Coronary artery (tissue), 2 donors: ENCODE data around the gene CARD16.

Experiments
- DNase-seq: peaks from one replicate; pipeline ENCODE4 v3.0.0-alpha.2; 2017; ENCODE audit warnings: low spot score
- H3K27ac ChIP-seq, 2 donors: fragments of 200-600 bp; sonication (generic); one replicate each; pipeline ENCODE4 v1.5.1; 2016 to 2019
- H3K4me3 ChIP-seq: fragments of 200-600 bp; sonication (generic); 2 replicates; pipeline ENCODE4 v1.5.1; 2016; ENCODE audit warnings: mild to moderate bottlenecking, moderate library complexity
- TF ChIP-seq, protein P1 (sequence below): fragments of 200-600 bp; sonication (generic); IDR thresholded peaks from one replicate; pipeline ENCODE4 v1.5.1; 2019; ENCODE audit warnings: antibody characterized with exemption

The CARD16 gene

DNA sequence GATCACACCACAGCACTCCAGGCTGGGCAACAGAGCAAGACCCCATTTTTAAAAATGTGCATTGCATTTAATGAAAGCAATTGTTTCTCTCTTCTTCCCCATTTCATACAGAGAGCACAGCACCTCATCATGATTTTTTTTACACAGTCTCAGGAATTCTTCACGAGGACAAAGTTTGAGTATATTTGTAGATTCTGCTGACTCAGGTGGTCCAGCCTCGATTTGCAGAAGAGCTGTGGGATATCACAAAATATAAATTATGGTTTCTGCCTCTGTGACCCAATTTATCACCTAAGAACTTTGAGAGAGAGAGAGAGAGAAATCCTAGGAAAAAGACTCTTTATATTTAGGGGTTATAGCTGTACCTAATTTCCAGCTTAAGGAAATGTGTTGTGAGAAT, 42.0 kb downstream of the CARD16 start:
- TF ChIP-seq, protein P1, sequence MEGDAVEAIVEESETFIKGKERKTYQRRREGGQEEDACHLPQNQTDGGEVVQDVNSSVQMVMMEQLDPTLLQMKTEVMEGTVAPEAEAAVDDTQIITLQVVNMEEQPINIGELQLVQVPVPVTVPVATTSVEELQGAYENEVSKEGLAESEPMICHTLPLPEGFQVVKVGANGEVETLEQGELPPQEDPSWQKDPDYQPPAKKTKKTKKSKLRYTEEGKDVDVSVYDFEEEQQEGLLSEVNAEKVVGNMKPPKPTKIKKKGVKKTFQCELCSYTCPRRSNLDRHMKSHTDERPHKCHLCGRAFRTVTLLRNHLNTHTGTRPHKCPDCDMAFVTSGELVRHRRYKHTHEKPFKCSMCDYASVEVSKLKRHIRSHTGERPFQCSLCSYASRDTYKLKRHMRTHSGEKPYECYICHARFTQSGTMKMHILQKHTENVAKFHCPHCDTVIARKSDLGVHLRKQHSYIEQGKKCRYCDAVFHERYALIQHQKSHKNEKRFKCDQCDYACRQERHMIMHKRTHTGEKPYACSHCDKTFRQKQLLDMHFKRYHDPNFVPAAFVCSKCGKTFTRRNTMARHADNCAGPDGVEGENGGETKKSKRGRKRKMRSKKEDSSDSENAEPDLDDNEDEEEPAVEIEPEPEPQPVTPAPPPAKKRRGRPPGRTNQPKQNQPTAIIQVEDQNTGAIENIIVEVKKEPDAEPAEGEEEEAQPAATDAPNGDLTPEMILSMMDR, result no peak
- DNase-seq, result no peak
- H3K4me3 ChIP-seq, result no peak overlapping the region
- H3K27ac ChIP-seq, result no peak overlapping the region

DNA sequence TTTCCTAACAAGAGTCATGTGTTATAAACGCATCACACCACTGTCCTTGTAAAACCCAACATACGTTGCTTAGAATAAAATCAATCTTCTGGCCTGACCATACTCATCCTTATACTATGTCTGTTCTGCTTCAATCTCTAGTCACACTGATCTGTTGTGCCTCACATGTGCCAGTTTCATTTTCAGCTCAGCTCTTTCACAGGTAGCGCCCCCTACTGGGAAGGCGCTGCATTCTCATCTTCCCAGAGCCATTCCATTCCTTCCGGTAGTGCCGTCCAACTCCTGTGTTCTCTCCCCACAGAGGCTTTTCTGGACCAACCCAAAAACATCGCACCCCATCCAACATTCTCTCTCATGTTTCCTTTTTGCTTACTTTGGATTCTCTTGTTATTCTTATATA, 44.3 kb downstream of the CARD16 start:
- no peak overlapping the region for H3K4me3 ChIP-seq
- H3K27ac ChIP-seq, result no peak overlapping the region
- TF ChIP-seq, protein P1, result no peak
- no peak for DNase-seq

DNA sequence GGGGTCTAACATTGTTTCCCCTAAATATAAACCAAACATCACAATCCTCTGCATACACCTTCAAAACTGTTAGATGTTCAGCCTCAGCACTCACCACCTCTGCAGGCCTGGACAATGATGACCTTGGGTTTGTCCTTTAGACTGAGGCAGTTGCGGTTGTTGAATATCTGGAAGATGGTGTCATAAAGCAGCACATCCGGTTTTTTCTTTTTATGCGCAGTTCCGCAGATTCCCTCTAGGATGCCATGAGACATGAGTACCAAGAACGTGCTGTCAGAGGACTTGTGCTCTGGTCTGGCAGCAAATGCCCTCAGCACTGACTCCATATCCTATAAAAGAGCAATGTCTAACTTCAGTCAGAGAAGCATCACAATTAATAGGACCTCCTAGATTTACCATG, 45.0 kb downstream of the CARD16 start:
- TF ChIP-seq, protein P1, result no peak
- Histone ChIP-seq H3K4me3 (no peak overlapping the region), H3K27ac (no peak overlapping the region)
- no peak for DNase-seq

DNA sequence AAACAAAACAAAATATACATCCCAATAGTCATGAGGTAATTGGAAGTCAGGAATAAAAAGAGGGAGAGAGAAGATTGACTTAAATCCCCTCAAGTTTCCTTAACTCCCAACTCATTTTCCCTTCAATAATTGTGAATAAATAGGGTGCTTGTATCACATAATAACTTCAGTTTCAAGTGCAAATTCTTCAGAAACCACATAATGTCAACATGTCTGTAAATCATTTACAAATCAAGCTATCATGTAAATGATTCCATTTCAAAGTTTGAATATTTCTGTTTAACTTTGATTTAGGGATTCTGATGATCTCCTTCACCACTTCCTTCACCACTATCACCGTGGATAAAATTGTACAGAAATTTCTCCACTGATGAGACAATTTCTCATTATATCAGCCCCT, 45.4 kb downstream of the CARD16 start:
- Histone ChIP-seq H3K4me3 (no peak overlapping the region), H3K27ac (no peak overlapping the region)
- TF ChIP-seq, protein P1, result no peak
- DNase-seq, result no peak

DNA sequence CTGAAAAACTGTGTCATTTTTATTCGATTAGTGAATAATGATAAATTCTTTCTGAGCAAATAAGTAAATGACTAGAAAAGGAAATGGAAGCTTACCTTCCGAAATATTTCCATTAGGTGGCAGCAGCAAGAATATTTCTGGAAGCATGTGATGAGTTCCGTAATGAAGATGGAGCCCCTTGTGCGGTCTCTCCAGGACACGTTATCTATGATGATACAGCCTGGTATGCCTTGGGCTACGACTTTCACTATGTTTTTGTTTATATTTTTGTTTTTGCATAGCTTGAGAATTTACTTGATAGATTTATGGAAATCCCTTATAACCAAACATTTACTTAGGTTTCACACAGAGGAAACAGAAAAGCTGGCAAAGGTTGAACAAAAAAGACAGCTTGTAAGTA, 47.8 kb downstream of the CARD16 start:
- TF ChIP-seq, protein P1, result no peak
- DNase-seq, result no peak
- Histone ChIP-seq H3K4me3 (no peak overlapping the region), H3K27ac (no peak overlapping the region)

DNA sequence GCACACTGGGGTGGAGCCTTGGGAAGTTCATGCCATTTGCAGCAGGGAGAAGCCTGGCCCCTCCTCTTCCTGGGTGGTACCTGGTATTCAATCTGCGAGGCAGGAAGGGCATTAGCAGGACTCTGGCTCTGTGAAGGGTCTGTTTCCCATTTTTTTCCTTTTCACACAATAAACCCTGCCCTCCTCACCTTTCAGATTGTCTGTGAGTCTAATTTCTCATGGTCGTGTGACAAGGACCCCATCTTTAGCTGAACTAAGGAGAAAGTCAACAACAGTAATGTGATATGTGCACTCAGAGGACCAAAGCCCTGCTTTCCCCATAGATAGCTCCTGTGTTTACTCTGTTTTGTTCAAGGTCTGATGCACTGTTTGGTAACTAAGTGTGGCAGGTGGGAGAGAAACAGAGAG, 50.1 kb downstream of the CARD16 start:
- no peak for DNase-seq
- TF ChIP-seq, protein P1, result no peak
- no peak overlapping the region for H3K4me3 ChIP-seq
- no peak overlapping the region for H3K27ac ChIP-seq

DNA sequence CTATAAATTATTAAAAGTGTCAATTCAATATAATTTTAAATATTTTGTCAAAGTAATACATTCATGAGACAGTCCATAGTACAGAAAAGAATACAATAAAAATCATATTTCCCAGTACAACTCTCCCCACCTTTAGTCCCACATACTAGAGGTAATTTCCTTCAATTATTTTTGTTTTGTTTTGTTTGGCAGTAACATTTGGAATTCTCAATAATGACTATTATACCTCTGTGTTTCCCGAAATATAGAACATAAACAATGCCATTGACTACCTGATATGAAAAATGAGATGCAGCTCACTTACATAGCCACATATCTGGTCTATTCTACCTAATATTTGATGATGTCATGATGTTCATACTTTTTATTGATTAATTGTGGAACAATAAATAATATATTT, 52.4 kb downstream of the CARD16 start:
- no peak for DNase-seq
- H3K27ac ChIP-seq, result no peak overlapping the region
- TF ChIP-seq, protein P1, result no peak
- no peak overlapping the region for H3K4me3 ChIP-seq
